ENCODE results near the gene ESPN. TPM values are rescaled to one million over a fixed set of nuclear protein-coding genes. Genes with fewer than 3 reads are reported as not detected.

ESPN gene
- total RNA-seq, 1 donor from 2014 or later: 0.18 TPM

GRCh38 chr1:6506210-6507036 is 81.8 kb downstream of the ESPN start:
- DNase-seq: no peak
- peaks cover 6% of the 10 kb centered on the region for H3K27me3 Mint-ChIP-seq
- H3K36me3 Mint-ChIP-seq (ENCODE audit: low read depth): no peaks in the 10 kb centered on the region
- TF ChIP-seq, protein P1, sequence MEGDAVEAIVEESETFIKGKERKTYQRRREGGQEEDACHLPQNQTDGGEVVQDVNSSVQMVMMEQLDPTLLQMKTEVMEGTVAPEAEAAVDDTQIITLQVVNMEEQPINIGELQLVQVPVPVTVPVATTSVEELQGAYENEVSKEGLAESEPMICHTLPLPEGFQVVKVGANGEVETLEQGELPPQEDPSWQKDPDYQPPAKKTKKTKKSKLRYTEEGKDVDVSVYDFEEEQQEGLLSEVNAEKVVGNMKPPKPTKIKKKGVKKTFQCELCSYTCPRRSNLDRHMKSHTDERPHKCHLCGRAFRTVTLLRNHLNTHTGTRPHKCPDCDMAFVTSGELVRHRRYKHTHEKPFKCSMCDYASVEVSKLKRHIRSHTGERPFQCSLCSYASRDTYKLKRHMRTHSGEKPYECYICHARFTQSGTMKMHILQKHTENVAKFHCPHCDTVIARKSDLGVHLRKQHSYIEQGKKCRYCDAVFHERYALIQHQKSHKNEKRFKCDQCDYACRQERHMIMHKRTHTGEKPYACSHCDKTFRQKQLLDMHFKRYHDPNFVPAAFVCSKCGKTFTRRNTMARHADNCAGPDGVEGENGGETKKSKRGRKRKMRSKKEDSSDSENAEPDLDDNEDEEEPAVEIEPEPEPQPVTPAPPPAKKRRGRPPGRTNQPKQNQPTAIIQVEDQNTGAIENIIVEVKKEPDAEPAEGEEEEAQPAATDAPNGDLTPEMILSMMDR (IDR thresholded peaks at IDR 0.05): no peak
- ATAC-seq (ENCODE audit: low read depth): no peak
- ChIA-PET CTCF (no interaction called here), POLR2A (no interaction called here)
- peaks cover 3% of the 10 kb centered on the region for H3K4me1 Mint-ChIP-seq
- intact Hi-C loops (cut with micrococcal nuclease): no loop called here
- H3K27ac Mint-ChIP-seq: no peak overlapping the region
- H3K4me3 Mint-ChIP-seq: no peak overlapping the region
- H3K9me3 Mint-ChIP-seq: no peaks in the 10 kb centered on the region

- Mint-ChIP-seq H3K4me1 (peaks cover 3% of the 10 kb centered on the region), H3K9me3 (no peaks in the 10 kb centered on the region), H3K27me3 (peaks cover 5% of the 10 kb centered on the region), H3K27ac (no peak overlapping the region), H3K36me3 (ENCODE audit: low read depth) (no peaks in the 10 kb centered on the region), H3K4me3 (no peak overlapping the region)
- ATAC-seq (ENCODE audit: low read depth) (no peak), DNase-seq (no peak)
- CTCF ChIA-PET: no interaction called here
- POLR2A ChIA-PET: no interaction called here
- TF ChIP-seq, protein P1 (IDR thresholded peaks at IDR 0.05): no peak
- intact Hi-C loops (cut with micrococcal nuclease): no loop called here
These were observed 82.5 kb downstream of the ESPN start for GRCh38 chr1:6507037-6507428.

- Mint-ChIP-seq H3K27ac (no peak overlapping the region), H3K36me3 (ENCODE audit: low read depth) (no peaks in the 10 kb centered on the region), H3K27me3 (peaks cover 5% of the 10 kb centered on the region), H3K4me1 (peaks cover 3% of the 10 kb centered on the region), H3K9me3 (no peaks in the 10 kb centered on the region), H3K4me3 (no peak overlapping the region)
- intact Hi-C loops (cut with micrococcal nuclease): no loop called here
- ChIA-PET CTCF (no interaction called here), POLR2A (no interaction called here)
- ATAC-seq (ENCODE audit: low read depth) (no peak), DNase-seq (no peak)
- TF ChIP-seq, protein P1 (IDR thresholded peaks at IDR 0.05): no peak
These were observed 82.9 kb downstream of the ESPN start for GRCh38 chr1:6507461-6507911.

DNA sequence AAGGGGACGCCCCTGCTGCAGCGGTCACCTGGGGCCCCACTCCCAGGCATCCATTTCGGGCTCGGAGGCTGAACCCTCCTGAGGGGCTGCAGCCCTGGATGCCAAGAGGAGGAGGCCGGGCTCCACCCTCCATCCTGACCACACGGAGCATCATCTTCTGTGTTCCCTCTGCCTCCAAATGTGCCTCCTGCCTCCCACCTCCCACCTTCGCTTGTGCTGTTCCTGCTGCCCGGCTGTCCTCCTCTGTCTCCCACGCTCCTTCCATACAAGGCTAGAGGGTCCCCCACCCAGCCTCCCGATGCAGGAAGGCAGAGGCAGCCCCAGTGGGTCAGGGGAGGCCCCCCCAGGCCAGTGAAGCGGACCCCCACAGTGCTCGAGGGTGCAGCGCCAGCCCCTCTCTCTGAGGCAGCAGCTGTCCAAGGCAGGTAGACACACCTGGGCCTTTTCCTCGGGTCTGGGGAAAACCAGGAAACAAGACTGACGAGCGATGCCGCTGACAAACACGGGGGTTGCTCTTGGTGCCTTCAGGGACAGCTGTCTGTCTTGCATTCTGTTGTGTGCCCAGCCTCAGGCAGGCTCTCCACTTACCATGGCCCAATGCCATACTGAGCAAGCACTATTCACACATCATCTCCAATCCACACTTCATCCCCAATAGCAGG is 83.7 kb downstream of the ESPN start:
- intact Hi-C loops (cut with micrococcal nuclease): no loop called here
- no peak for DNase-seq
- POLR2A ChIA-PET: interaction anchor here (0.6 kb wide), 1 partner anchor 426 kb away, joined by 4 read pairs; no protein-coding TSS in a partner anchor
- Mint-ChIP-seq H3K27ac (no peak overlapping the region), H3K9me3 (no peaks in the 10 kb centered on the region), H3K27me3 (peaks cover 5% of the 10 kb centered on the region), H3K4me1 (peaks cover 3% of the 10 kb centered on the region), H3K36me3 (ENCODE audit: low read depth) (no peaks in the 10 kb centered on the region), H3K4me3 (no peak overlapping the region)
- CTCF ChIA-PET: no interaction called here
- TF ChIP-seq, protein P1 (IDR thresholded peaks at IDR 0.05): no peak
- no peak for ATAC-seq (ENCODE audit: low read depth)

DNA sequence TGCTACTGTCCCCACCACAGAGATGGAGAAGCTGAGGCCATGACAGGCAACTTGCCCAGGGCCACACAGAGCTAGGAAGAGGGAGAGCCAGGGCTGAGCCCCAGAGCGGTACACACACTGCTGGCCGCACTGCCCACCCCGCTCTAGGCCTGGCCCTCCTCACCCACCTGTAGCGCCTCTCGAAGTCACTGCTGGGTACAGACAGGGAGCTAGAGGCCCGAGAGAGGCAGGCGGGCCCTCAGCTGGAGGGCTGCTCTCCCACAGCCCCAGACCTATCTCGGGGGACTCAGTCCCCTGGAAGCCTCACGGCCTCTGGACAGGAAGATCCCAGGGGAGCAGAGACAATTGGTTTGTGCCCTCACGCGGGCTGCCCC is 84.2 kb downstream of the ESPN start:
- Mint-ChIP-seq H3K27me3 (peaks cover 5% of the 10 kb centered on the region), H3K4me3 (no peak overlapping the region), H3K4me1 (peaks cover 3% of the 10 kb centered on the region), H3K36me3 (ENCODE audit: low read depth) (no peaks in the 10 kb centered on the region), H3K27ac (no peak overlapping the region), H3K9me3 (no peaks in the 10 kb centered on the region)
- ChIA-PET CTCF (no interaction called here), POLR2A (interaction anchor here (0.6 kb wide), 1 partner anchor 427 kb away, joined by 4 read pairs; no protein-coding TSS in a partner anchor)
- DNase-seq (no peak), ATAC-seq (ENCODE audit: low read depth) (no peak)
- intact Hi-C loops (cut with micrococcal nuclease): no loop called here
- TF ChIP-seq, protein P1 (IDR thresholded peaks at IDR 0.05): no peak
